Prostate gland (tissue), 2 donors: Measurements from ENCODE around the gene M1AP. TPM values are rescaled to one million over a fixed set of nuclear protein-coding genes. Genes with fewer than 3 reads are reported as not detected.

Experiments used
- DNase-seq: peaks from one replicate; pipeline ENCODE4 v3.0.0-alpha.2; 2019; ENCODE audit warnings: low spot score
- H3K27ac ChIP-seq, 2 donors: fragments of 200-600 bp; sonication (generic); 2 replicates each; pipeline ENCODE4 v1.5.1; 2017 to 2019
- H3K27me3 ChIP-seq: fragments of 200-600 bp; sonication (generic); replicated peaks from 2 replicates; pipeline ENCODE4 v1.5.1; 2019; ENCODE audit not compliant: insufficient read depth
- H3K36me3 ChIP-seq, 2 donors: fragments of 200-600 bp; sonication (generic); 1 replicate in 1 of 2; 2 replicates in 1 of 2; pipeline versions ENCODE4 v1.5.1 to v1.8.1; 2017 to 2019
- H3K4me1 ChIP-seq: fragments of 200-600 bp; sonication (generic); replicated peaks from 2 replicates; pipeline ENCODE4 v1.5.1; 2019
- H3K4me3 ChIP-seq, 2 donors: fragments of 200-600 bp; sonication (generic); 2 replicates each; pipeline ENCODE4 v1.5.1; 2017 to 2019
- H3K9me3 ChIP-seq: fragments of 200-600 bp; sonication (generic); 2 replicates; pipeline ENCODE4 v1.5.1; 2017
- POLR2A ChIP-seq: fragments of 450-650 bp; IDR thresholded peaks from one replicate; pipeline ENCODE4 v1.6.1; 2016; ENCODE audit warnings: antibody characterized with exemption, mild to moderate bottlenecking
- POLR2AphosphoS5 ChIP-seq: sonication (generic); formaldehyde crosslinking; IDR thresholded peaks from one replicate; pipeline ENCODE4 v1.6.1; 2017; ENCODE audit warnings: antibody characterized with exemption
- WGBS: methylation state at CpG from one replicate; pipeline ENCODE4 v1.1.5; 2018; 5-methylcytosine and 5-hydroxymethylcytosine counted together
- intact Hi-C: fragments of 100-400 bp; cut with DNase I; formaldehyde crosslinking; loops from one replicate; pipeline ENCODE4 v1.14.2; 2022
- total RNA-seq, 2 donors: library from RNA; depleted of rRNA; stranded (reverse); fragments of >200 nt; gene quantifications; one replicate each; pipeline ENCODE4 v1.1.0, GENCODE V29; 2016
- TF ChIP-seq, protein P1 (sequence below), 4 experiments: fragments of 200-600 bp in 2 of 4; fragments of 450-650 bp in 2 of 4; sonication (generic) in 2 of 4; IDR thresholded peaks; 1 replicate in 3 of 4; 2 replicates in 1 of 4; pipeline ENCODE4 v1.5.1; 2016 to 2019; ENCODE audit warnings: antibody characterized with exemption in 4 of 4, mild to moderate bottlenecking in 2 of 4, moderate library complexity in 2 of 4

Gene M1AP
- total RNA-seq, 2 donors from 2014 or later = 0.18 to 10.9 TPM

- WGBS = 93% methylated on average over 9 of the region's 9 CpGs
- no peak for DNase-seq
- H3K36me3 ChIP-seq = peaks cover 0 to 4% of the 10 kb centered on the region in 2 donors
Measured at GRCh38 chr2:74527741-74528140, 120.4 kb downstream of the M1AP start.

GRCh38 chr2:74526649-74527230 lies 121.4 kb downstream of the M1AP start:
- TF ChIP-seq, protein P1, sequence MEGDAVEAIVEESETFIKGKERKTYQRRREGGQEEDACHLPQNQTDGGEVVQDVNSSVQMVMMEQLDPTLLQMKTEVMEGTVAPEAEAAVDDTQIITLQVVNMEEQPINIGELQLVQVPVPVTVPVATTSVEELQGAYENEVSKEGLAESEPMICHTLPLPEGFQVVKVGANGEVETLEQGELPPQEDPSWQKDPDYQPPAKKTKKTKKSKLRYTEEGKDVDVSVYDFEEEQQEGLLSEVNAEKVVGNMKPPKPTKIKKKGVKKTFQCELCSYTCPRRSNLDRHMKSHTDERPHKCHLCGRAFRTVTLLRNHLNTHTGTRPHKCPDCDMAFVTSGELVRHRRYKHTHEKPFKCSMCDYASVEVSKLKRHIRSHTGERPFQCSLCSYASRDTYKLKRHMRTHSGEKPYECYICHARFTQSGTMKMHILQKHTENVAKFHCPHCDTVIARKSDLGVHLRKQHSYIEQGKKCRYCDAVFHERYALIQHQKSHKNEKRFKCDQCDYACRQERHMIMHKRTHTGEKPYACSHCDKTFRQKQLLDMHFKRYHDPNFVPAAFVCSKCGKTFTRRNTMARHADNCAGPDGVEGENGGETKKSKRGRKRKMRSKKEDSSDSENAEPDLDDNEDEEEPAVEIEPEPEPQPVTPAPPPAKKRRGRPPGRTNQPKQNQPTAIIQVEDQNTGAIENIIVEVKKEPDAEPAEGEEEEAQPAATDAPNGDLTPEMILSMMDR (IDR thresholded peaks at IDR 0.05) = no peak
- TF ChIP-seq POLR2A (no peak), POLR2AphosphoS5 (no peak)
- DNase-seq = no peak
- Histone ChIP-seq H3K27ac (no peak overlapping the region), H3K27me3 (no peaks in the 10 kb centered on the region), H3K9me3 (no peaks in the 10 kb centered on the region), H3K4me3 (no peak overlapping the region), H3K4me1 (peaks cover 7% of the 10 kb centered on the region), H3K36me3 (peaks cover 0 to 4% of the 10 kb centered on the region in 2 donors)
- WGBS = 98% methylated on average over 11 of the region's 11 CpGs
- intact Hi-C loops = loop anchor here (10.0 kb wide), 1 partner anchor 58 kb away; no protein-coding TSS in a partner anchor

More at GRCh38 chr2:74527741-74528140, 120.4 kb downstream of the M1AP start:
- Histone ChIP-seq H3K27me3 (no peaks in the 10 kb centered on the region), H3K4me1 (peaks cover 7% of the 10 kb centered on the region), H3K4me3 (no peak overlapping the region), H3K9me3 (no peaks in the 10 kb centered on the region), H3K27ac (no peak overlapping the region)
- TF ChIP-seq POLR2AphosphoS5 (no peak), POLR2A (no peak)
- TF ChIP-seq, protein P1 (IDR thresholded peaks at IDR 0.05) = no peak
- intact Hi-C loops = loop anchor here (10.0 kb wide), 1 partner anchor 57 kb away; no protein-coding TSS in a partner anchor

GRCh38 chr2:74525717-74526648 lies 122.1 kb downstream of the M1AP start, which contains the start of gene DQX1:
Gene DQX1 (minus strand): TSS chr2:74526231. CDS start chr2:74525729, 502 bp downstream.
- peaks cover 0 to 4% of the 10 kb centered on the region in 2 donors for H3K36me3 ChIP-seq

DNA sequence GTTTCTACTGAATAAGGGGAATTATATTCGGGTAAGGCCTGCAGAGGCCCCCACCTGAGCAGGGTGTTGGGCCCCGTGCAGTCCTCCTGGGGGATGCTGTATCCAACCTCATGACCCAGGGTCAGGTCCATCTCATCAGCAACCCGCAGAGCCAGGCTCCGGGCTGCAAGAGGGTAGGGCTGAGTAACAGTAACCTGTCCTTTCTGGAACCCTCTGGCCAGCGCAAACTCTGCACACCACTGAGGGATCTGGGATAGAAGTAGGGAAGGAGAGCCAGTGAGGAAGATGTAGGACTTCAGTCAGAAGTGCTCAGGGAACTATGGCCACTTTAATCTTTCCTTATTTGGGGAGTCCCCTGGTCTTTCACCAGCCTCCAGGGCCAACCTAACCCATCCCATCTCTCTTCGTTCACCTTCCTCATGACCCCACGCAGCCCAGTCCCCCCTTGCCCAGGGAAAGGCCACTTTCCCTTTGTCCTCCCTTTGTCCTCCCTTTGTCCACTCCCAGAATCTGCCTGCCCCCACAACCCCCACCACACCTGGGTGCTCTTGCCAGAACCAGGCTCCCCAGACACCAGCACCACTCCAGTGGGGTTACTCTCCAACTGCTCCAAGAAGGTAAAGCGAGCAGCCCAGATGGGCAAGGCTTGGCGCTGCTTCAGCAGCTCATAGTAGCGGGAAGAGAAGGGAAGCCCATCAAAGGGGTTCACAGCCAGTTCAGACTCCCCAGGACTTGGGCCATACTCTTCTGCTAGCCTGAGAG lies 123.0 kb downstream of the M1AP start:
- H3K4me1 ChIP-seq = peaks cover 7% of the 10 kb centered on the region
- H3K27me3 ChIP-seq = no peaks in the 10 kb centered on the region
- TF ChIP-seq POLR2AphosphoS5 (no peak), POLR2A (no peak)
- TF ChIP-seq, protein P1 (IDR thresholded peaks at IDR 0.05) = no peak
- no peak overlapping the region for H3K4me3 ChIP-seq
- H3K36me3 ChIP-seq = peaks cover 0 to 4% of the 10 kb centered on the region in 2 donors
- intact Hi-C loops = loop anchor here (10.0 kb wide), 1 partner anchor 60 kb away; no protein-coding TSS in a partner anchor
- DNase-seq = no peak
- H3K27ac ChIP-seq = no peak overlapping the region
- H3K9me3 ChIP-seq = no peaks in the 10 kb centered on the region
- WGBS = 96% methylated on average over 10 of the region's 10 CpGs

More at GRCh38 chr2:74525717-74526648, 122.1 kb downstream of the M1AP start, which contains the start of gene DQX1:
- TF ChIP-seq, protein P1 (IDR thresholded peaks at IDR 0.05) = no peak
- TF ChIP-seq POLR2AphosphoS5 (no peak), POLR2A (no peak)
- Histone ChIP-seq H3K4me1 (peaks cover 7% of the 10 kb centered on the region), H3K27me3 (no peaks in the 10 kb centered on the region), H3K27ac (no peak within 1 kb of the TSS), H3K9me3 (no peaks in the 10 kb centered on the region), H3K4me3 (no peak within 1 kb of the TSS)
- WGBS = 86% methylated on average over 11 of the region's 11 CpGs
- intact Hi-C loops = loop anchor here (10.0 kb wide), 1 partner anchor 59 kb away; no protein-coding TSS in a partner anchor
- no peak for DNase-seq
